MM.1S (cell line): ENCODE data around the gene RBP5.

ENCODE experiments used
- DNase-seq: peaks from one replicate; pipeline ENCODE4 v3.0.0-alpha.2; 2015
- H2AFZ ChIP-seq: fragments of 300-600 bp; sonication (generic); 2 replicates; pipeline ENCODE4 v1.6.0; 2016; ENCODE audit warnings: antibody characterized with exemption, low read length
- H3F3A ChIP-seq: fragments of 300-600 bp; sonication (generic); 2 replicates; pipeline ENCODE4 v1.6.1; 2016; ENCODE audit warnings: mild to moderate bottlenecking, antibody characterized with exemption, low read length, moderate library complexity, mixed read lengths; ENCODE audit not compliant: insufficient read depth
- H3K27ac ChIP-seq: fragments of 300-600 bp; sonication (generic); 2 replicates; pipeline ENCODE4 v1.5.1; 2016; ENCODE audit warnings: mild to moderate bottlenecking, low read length
- H3K27me3 ChIP-seq: fragments of 300-600 bp; sonication (generic); replicated peaks from 2 replicates; pipeline ENCODE4 v1.6.0; 2016; ENCODE audit warnings: low read length; ENCODE audit not compliant: insufficient read depth
- H3K36me3 ChIP-seq: fragments of 300-600 bp; sonication (generic); replicated peaks from 2 replicates; pipeline ENCODE4 v1.6.1; 2016; ENCODE audit warnings: mild to moderate bottlenecking, low read length, mixed read lengths; ENCODE audit not compliant: insufficient read depth
- H3K4me1 ChIP-seq: fragments of 300-600 bp; sonication (generic); 2 replicates; pipeline ENCODE4 v1.6.1; 2016; ENCODE audit warnings: low read length, mixed read lengths
- H3K4me2 ChIP-seq: fragments of 300-600 bp; sonication (generic); 2 replicates; pipeline ENCODE4 v1.6.0; 2016; ENCODE audit warnings: low read depth, low read length
- H3K4me3 ChIP-seq: fragments of 300-600 bp; sonication (generic); 2 replicates; pipeline ENCODE4 v1.5.1; 2016; ENCODE audit warnings: low read length, mixed read lengths
- H3K79me2 ChIP-seq: fragments of 300-600 bp; sonication (generic); 2 replicates; pipeline ENCODE4 v1.6.1; 2016; ENCODE audit warnings: mixed run types, low read length, mixed read lengths
- H3K9ac ChIP-seq: fragments of 300-600 bp; sonication (generic); 2 replicates; pipeline ENCODE4 v1.6.1; 2016; ENCODE audit warnings: low read length, mixed read lengths
- H3K9me2 ChIP-seq: fragments of 300-600 bp; sonication (generic); replicated peaks from 2 replicates; pipeline ENCODE4 v1.6.1; 2016; ENCODE audit warnings: mild to moderate bottlenecking, low read length, mixed read lengths; ENCODE audit not compliant: insufficient read depth
- H3K9me3 ChIP-seq: fragments of 300-600 bp; sonication (generic); replicated peaks from 2 replicates; pipeline ENCODE4 v1.6.1; 2016; ENCODE audit warnings: mild to moderate bottlenecking, low read length, mixed read lengths; ENCODE audit not compliant: insufficient read depth
- H4K20me1 ChIP-seq: fragments of 300-600 bp; sonication (generic); 2 replicates; pipeline ENCODE4 v1.6.1; 2016; ENCODE audit warnings: mild to moderate bottlenecking, low read length, moderate library complexity, mixed read lengths; ENCODE audit not compliant: insufficient read depth
- CTCF ChIP-seq: fragments of 300-600 bp; sonication (generic); IDR thresholded peaks from 2 replicates; pipeline ENCODE4 v1.5.1; 2016; ENCODE audit warnings: antibody characterized with exemption, low read length, mixed read lengths
- EZH2 ChIP-seq: fragments of 300-600 bp; sonication (generic); optimal IDR thresholded peaks from 2 replicates; pipeline ENCODE3; 2017; ENCODE audit warnings: low read depth, mild to moderate bottlenecking, antibody characterized with exemption, low read length, mixed read lengths
- EZH2phosphoT487 ChIP-seq: fragments of 300-600 bp; sonication (generic); IDR thresholded peaks from 2 replicates; pipeline ENCODE4 v1.6.1; 2018; ENCODE audit warnings: antibody characterized with exemption, low read length

The RBP5 gene

GRCh38 chr12:7175493-7175892 lies 46.8 kb upstream of the RBP5 start:
- Histone ChIP-seq H3K27me3 (no peaks in the 10 kb centered on the region), H3K9me3 (no peaks in the 10 kb centered on the region), H2AFZ (no peak overlapping the region), H3K4me1 (no peaks in the 10 kb centered on the region), H3K4me2 (no peak overlapping the region), H3K79me2 (no peaks in the 10 kb centered on the region), H3K4me3 (no peak overlapping the region), H3K36me3 (no peaks in the 10 kb centered on the region), H3K9me2 (no peaks in the 10 kb centered on the region), H4K20me1 (no peaks in the 10 kb centered on the region), H3K9ac (no peak overlapping the region), H3K27ac (no peak overlapping the region), H3F3A (no peaks in the 10 kb centered on the region)
- no peak for DNase-seq
- TF ChIP-seq EZH2phosphoT487, result no peak
- no peak for TF ChIP-seq EZH2
- TF ChIP-seq CTCF, result no peak

GRCh38 chr12:7171854-7172253 lies 43.2 kb upstream of the RBP5 start:
- H3K4me3 ChIP-seq, result no peak overlapping the region
- DNase-seq, result no peak
- no peaks in the 10 kb centered on the region for H3K9me2 ChIP-seq
- TF ChIP-seq CTCF (no peak), EZH2phosphoT487 (no peak), EZH2 (no peak)
- no peaks in the 10 kb centered on the region for H3K9me3 ChIP-seq
- no peak overlapping the region for H3K27ac ChIP-seq
- no peaks in the 10 kb centered on the region for H3F3A ChIP-seq
- no peak overlapping the region for H2AFZ ChIP-seq
- H3K79me2 ChIP-seq, result no peaks in the 10 kb centered on the region
- H3K27me3 ChIP-seq, result no peaks in the 10 kb centered on the region
- no peaks in the 10 kb centered on the region for H3K4me1 ChIP-seq
- no peak overlapping the region for H3K4me2 ChIP-seq
- H3K36me3 ChIP-seq, result no peaks in the 10 kb centered on the region
- H3K9ac ChIP-seq, result no peak overlapping the region
- no peaks in the 10 kb centered on the region for H4K20me1 ChIP-seq

GRCh38 chr12:7169951-7170350 lies 41.3 kb upstream of the RBP5 start:
- H3K4me1 ChIP-seq, result no peaks in the 10 kb centered on the region
- H3K9ac ChIP-seq, result no peak overlapping the region
- no peaks in the 10 kb centered on the region for H4K20me1 ChIP-seq
- no peaks in the 10 kb centered on the region for H3K27me3 ChIP-seq
- no peak overlapping the region for H2AFZ ChIP-seq
- no peaks in the 10 kb centered on the region for H3K9me2 ChIP-seq
- no peak overlapping the region for H3K4me2 ChIP-seq
- H3F3A ChIP-seq, result no peaks in the 10 kb centered on the region
- H3K9me3 ChIP-seq, result no peaks in the 10 kb centered on the region
- H3K79me2 ChIP-seq, result no peaks in the 10 kb centered on the region
- H3K27ac ChIP-seq, result no peak overlapping the region
- H3K36me3 ChIP-seq, result no peaks in the 10 kb centered on the region
- no peak for TF ChIP-seq EZH2phosphoT487
- no peak for TF ChIP-seq CTCF
- TF ChIP-seq EZH2, result no peak
- no peak for DNase-seq
- H3K4me3 ChIP-seq, result no peak overlapping the region
